ENCODE measurements around the gene BACE1.
"Not testable (repeated sequence)": the region's sequence is repeated elsewhere in the genome, so short reads cannot be mapped to it uniquely, and the experiment has no call there.

BACE1 gene

DNA sequence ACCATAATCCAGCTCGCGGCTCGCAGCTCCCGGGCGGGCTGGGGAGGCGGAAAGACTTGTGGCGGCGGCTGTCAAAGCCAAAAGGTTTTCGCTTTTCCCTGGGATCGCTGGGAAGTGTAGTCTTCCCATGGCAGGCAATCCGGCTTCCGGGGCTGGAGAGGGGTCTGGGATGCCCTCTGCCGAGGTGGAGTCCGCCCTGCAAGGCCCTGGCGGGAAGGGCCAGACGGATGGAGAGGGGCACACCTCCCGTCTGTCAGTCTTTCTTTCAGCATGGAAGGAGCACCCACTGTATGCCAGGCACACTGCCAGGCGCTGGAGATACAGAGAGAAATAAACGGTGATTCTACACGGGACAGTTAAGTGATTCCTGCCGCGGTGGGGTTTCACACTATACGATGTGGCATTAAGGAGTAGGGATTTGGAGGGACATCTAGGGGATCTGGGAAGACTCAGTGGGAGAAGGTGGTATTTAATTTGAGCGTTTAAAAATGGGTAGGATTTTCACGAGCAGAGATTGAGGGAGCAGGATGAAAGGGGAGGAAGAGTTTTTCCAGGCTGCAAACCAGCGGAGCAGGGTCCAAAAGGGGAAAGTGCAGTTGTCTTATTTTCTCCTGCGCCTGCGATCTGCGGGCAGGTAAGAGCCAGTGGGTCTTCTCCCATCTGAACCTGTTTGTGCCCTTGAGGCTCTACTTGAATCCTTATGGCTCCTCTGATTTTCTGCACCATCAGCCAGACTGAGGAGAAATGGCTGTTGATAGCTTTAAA, at the start of gene BACE1:
Gene BACE1 (minus strand): TSS at position 60 of the 765 bp plus-strand sequence. CDS start 461 bp downstream, outside the sequence.
- DNase-seq = peak; percentile 90

DNA sequence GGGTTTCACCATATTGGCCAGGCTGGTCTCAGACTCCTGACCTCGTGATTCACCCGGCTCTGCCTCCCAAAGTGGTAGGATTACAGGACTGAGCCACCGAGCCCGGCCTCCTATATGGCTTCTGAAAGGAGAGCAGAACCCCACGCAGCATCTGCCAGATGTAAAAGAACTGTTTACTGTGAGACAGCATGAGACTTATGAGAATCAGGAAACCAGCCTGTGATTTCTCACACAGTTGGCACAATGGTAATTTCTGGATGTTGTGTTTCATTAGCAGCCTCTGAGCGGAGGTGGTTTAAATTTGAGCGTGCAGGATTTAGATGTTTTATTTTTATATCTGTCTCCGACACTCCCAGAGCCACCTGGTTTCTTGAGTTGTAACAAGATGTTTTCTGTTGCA, 45.4 kb upstream of the BACE1 start:
- no peak for DNase-seq

DNA sequence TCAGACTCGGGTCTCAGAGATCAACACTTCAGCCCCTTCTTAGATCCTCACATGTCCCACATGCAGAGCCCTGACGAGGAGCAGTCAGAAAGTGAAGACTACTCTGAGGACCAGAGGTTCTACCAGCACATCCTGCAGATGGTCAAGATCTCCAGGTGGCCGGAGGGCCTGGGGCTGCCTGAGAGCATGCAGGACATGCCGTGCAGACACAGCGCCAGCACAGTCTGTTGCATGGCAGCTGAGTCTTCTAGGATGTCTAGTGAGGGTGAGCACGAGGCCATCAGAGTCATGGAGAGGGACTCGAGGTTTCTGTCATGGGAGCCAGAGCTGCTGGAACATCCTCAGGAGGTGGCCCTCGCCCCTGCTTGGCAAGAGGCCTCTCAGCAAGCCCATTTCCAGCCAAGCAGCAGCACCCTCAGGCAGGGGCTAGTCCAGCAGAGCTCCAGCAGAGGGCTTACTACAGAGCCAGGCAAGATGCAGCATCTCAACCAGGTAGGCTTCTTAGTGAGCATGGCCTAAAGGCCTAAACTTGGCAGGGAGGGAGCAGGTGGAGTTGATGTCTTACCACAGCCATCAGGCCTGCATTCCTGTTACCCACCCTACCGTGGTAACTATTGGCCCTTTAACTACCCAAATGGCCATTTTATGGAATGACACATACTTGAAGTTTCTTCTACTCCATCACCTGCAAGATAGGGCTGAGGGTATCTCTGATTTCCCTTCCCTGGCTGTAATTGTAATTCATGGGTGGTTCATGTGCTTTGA, 40.3 kb upstream of the BACE1 start:
- no peak for DNase-seq

DNA sequence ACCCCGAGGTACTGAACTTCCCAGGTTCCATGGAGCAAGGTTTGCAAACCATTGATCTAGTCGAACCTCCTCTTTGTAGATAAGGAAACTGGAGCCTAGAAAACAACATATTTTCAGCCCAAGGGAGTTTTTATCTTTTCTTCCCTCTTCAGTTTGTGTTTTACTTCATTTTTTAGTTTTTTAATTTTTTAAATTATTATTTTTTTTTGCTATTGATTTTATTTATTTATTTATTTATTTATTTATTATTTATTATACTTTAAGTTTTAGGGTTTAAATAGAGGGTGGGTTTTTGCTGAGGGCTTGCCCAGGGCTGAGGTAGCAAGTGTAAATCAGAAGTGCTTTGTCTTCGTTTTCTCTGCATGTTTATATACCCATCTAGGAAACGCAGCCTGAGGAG, 38.5 kb upstream of the BACE1 start:
- no peak for DNase-seq

DNA sequence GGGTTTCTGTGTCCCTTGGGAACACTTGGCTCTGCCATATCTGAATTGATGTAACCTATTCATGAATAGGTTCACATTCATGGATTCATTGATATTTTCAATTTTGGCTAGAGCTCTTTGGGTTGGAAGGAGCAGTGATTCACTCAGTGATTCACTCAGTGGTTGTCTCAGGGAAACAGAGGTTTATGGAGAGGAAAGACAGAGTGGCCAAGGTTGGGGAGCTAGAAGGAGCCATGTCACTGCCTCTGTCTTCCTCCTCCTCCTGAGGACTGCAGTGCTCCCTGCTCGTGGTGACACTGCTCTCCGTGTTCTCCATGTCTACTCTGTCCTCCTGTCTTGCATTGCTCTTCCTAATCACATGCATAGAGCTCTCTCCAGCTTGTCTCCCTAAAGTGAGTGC, 29.0 kb upstream of the BACE1 start:
- no peak for DNase-seq

DNA sequence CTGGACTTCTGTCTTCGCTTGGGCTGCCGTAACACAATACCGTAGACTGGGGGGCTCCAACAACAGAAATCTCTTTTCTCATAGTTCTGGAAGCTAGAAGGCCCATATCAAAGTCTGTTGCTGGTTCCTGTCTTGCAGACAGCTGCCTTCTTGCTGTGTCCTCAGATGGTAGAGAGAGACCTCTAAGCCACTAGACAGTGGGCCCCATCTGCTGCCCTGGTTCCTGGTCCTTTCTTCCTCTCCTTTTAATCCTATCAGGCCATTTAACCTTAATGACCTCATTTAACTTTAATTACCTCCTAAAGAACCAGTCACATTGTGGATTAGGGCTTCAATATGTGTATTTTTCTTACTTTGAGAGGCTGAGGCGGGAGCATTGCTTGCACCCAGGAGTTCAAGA, 21.0 kb upstream of the BACE1 start:
- peak; percentile 29 for DNase-seq

DNA sequence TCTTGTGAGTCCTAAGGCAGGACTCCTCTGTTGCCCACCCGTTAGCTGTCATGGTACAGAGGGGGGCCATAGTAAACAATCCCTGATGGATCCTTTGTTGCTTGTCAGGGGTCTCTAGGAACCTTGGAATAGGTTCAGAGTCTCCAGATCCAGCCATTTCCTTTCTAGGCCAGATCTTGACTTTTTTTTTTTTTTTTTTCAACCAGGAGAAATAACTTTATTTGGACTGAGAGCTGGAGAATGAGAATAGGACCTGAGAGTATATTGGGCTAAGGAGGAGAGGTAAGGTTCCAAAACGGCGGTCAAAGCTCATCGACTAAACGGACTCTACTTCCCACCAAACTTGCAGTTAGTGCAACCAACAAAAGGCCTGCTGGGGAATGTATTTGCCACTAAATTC, 19.3 kb upstream of the BACE1 start:
- DNase-seq = no peak

DNA sequence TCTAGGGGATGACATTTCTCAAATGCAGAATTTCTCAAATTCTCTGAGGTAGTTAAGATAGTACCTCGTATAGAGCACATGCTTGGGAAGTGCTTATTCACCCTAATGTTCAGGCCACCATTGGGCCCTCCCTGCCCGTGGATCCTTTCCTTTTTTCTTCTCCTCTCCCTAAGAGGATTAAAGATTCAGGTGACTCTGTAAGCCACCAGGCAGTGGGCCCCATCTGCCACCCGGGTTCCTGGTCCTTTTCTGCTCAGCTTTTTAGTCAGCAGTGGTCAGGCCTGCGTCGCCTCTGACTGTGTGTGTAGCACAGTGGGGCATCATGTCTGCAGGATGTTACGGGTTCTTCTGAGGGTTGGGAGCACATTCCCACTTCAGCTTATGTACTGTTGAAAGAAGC, 18.8 kb upstream of the BACE1 start:
- no peak for DNase-seq

DNA sequence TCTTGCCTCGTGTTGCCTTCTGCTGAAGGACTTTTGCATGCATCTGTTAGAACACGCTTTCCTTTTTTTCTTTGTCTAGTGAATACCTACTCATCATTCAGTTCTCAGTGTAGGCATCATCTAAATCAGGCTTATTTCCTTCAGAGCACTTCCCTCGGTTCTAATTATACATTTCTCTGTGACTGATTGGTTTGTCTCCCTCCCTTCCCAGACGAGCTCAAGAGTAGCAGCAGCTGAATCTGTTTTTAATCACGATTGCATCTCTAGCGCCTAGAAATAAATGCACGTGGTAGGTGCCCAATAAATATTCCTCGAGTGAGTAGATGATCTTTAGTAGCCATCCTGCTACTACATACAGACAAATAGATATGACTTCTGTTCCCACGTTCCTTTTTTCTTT, 17.9 kb upstream of the BACE1 start:
- no peak for DNase-seq

DNA sequence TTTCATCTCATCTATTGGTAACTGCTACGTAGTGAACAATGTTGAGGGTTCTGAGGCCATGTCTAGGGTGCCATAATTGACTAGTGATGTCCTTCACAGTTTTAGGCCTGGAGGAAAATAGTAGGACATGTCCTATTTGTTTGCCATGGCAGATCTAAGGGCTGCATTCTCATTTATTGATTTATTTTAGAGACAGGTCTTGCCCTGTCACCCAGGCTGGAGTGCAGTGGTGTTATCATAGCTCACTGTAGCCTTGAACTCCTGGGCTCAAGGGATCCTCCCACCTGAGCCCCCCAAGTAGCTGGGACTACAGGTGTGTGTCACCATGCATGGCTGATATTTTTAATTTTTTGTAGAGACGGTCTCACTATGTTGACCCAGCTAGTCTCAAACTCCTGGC, 16.8 kb upstream of the BACE1 start:
- DNase-seq = no peak

DNA sequence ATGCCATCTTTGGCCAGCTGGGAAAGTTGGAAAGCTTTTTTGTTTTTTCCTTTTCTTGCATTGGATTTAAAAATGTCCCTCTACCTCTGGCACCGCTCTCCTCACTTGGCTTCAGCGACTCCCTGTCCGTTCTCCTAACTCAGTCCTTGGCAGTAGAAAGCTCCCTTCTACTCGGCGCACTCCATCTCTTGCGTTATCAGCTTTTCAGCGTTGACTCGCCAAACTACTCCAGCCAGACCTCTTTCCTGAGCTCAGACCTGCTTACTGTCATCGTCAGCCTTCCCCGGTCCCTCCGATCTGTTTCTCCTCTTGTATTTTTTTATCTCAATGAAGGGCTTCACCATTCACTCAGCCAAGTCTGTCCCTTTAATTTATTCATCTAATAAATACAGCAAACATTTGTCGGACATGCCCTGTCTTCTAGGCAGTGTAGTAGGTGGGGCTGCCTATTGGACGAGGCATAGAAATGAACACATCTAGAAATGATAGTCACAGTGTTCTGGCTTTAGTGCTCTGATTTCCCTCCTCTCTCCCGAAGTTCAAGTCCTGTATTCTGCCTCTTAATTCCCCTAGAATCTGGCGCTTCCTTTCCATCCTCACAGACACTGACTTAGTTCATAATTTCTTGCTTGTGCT, 12.4 kb upstream of the BACE1 start:
- no peak for DNase-seq

DNA sequence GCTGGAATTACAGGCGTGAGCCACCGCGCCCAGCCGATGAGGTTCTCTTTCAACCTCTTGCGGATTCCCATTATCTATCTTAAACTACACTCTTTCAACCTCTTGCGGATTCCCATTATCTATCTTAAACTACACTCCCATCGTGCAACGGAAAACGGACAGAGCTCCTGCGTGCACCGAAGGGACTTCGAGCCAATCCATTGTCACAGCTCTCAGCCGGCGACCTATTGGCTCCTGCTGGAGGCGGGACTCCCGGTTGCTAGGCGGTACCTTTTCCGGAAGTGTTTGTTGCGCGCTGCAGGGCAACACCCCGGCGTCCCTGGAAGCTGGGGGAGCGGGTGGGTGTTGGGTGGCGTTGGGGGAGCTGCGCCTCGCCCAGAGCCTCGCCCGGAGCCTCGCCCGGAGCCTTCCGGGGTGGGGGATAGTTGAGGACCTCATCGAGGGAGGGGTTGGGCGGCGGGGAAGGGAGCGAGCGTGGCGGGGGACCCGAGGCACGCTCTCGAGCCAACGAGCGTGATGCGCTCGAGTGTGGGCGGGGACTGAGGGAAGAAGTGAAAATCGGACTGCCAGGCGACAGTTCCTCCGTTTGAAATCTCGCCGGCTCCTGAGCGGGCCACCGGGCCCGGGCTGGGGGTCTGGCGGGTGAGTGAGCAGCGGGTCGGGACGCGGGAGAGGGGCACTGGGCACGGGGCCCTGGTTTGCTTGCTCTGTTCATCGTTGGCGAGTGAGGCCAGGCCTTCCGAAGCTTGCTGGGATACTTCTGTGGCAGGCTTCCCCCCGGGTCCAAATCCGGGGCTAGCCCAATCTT, 11.7 kb upstream of the BACE1 start, which contains the start of gene CEP164:
Gene CEP164 (plus strand): TSS at position 288 of the 808 bp plus-strand sequence. CDS start 10,733 bp downstream, outside the sequence.
- peak; percentile 91 for DNase-seq

DNA sequence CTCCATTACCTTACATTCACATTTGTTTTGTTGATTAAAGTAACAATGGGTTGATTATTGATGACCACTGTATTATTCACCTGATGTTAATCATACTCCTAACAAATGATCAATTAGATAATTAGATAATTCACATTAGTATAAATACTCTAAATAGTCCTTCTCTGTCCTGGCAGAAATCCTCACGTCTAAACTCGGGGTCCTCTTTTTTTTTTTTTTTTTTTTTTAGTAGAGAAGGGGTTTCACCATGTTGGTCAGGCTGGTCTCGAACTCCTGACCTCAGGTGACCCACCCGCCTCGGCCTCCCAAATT, 11.2 kb upstream of the BACE1 start:
- DNase-seq = not testable (repeated sequence)

DNA sequence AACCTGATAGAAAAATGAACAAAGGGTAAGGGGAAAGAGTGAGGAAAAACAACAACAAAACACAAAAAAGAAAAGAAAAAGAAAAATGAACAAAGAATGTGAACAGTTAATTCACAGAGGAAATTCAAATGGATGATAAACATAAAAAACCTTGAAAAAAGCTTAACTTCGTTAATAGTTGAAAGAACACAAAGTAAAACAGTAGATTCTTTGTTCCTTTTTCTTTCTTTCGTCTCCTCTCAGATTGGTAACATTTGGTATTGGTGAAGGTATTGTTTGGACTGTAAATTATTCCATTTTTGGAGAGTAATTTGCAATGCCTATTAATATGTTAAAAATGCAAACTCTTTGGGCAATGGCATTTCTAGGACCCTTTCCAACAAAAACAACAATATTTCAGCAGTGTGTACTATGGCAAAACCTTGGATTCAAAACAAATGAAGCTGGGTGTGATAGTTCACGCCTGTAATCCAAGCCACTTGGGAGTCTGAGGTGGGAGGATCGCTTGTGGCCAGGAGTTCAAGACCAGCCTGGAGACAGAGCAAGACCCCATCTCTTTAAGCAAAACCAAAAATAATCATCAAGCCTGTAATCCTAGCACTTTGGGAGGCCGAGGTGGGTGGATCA, 3.3 kb upstream of the BACE1 start:
- no peak for DNase-seq

DNA sequence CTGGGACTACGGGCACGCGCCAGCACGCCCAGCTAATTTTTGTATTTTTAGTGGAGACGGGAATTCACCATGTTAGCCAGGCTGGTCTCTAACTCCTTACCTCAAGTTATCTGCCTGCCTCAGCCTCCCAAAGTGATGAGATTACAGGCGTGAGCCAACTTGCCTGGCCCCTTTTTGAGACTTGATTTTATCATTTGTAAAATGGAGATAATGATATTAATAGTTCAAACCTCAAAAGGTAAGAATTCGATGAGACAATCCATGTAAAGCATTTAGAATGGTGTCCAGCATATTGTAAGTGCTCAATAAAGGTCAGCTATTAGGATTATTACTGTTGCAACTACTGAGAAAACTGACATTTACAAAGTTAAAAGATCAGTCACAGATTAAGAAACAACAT, 2.7 kb upstream of the BACE1 start:
- DNase-seq = no peak

DNA sequence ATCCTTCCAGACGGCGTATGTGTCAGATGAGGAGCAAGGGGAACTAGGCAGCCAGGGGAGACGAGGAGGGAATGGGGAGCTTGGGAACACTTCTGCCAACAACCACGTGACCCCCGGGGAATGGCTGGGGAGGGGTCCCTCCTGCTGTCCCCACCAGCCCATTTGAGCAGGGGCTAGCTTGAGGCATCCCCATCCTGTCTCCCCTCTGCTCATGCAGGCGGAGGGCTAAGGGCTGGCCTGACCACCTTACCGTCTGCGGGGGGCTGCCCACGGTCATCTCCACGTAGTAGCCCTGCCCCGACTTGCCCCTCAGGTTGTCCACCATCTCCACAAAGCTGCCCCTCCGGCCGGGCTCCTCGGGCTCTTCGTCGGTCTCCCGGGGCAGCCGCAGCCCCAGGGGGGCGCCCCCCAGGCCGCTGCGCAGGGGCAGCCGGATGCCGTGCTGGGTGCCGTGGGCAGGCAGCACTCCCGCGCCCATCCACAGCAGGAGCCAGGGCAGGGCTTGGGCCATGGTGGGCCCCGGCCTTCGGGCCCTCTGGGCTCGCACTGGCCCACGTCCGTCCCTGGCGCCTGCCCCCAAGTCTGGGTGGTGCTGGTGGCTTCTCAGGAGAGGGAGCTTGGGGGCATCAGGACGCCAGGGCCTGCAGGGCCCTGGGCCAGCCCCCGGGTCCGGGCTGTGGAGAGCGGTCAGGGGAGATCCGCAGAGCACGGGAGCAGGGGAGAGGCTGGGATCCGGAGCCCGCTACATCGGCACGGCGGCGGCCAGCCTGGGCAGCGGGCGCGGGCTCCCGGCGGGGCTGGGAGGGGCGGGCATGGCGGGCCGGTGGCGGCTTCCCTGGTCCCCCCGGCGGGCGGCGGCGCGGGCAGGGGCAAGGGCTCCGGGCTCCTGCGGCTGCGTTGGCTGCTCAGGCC, 515 bp downstream of the BACE1 start:
- DNase-seq = no peak

DNA sequence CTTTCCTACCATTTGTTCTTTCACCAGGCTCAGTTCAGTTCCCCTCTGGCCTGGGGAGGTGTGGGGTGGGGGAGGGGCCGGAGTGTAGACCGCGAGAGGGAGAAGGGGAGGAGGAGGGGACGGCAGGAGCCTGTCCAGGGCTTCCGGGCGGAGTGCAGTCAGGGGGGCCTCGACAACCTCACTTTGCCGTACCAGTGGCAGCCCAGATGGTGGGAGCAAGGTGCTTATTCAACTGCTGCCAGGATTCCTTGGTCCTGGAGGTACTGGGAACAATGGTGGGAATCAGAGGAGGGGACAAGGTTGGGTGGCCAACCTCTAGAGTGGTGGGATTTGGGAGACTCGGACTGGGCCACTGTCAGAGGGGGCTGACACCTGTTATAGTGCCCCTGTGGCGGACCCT, 1.2 kb downstream of the BACE1 start:
- no peak for DNase-seq

DNA sequence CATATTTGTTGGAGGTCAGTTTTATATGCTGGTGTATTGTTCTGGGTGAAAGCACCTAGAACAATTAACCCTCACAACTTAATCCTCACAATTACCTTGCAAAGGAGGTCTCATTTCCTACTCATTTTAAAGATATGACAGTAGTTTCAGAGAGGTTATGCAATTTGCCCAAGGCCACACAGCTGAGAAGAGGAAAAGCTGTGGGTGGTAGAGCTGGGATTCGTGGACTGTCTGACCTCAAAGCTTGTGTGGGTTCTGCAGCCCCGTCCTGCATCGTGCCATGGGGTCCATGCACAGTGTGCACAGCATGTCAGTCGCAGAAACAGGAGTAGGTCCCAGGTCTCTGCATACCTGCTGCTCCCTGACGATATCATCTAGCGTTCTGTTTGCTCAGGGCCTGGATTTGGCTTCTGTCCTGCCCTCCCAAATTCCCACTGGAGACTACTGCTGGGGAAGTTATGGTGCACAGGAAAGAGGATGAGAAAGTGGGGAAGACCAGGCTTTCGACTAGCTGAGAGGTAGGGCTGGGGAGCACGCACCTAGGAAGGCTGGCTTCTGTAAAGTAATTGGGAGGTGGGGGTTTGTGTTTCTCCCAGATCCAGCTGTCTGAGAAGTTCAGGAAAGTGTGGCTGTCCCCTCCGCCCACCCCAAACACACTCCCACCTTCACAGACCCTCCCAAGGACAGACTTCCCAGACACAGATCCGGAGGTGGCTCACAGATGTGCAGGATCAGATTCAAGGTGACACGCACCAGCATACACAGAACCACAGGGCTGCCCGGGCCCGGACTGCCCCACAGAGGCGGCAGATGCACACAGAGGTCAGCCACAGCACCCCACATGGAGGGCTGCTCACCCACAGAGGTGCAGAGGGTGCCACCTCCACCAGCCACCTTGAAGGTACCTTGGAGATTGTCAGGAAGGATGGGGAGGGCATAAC, 2.0 kb downstream of the BACE1 start:
- no peak for DNase-seq

DNA sequence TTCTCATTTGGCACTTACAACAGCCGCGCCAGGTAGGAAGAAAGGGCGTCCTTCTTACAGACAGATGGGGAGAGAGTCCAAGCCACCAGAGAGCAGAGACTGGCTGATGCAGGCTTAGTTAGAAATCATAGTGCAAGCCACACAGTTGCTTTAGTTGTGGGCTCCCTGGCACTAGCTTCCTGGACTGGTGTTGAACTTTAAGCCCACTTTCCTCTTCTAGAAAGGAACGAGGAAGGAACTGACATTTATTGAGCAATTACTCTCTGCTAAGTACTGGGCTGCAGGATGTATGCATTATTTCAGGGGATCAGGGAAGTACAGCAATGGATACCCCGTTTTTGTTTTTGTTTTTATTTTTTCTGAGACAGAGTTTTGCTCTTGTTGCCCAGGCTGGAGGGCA, 3.0 kb downstream of the BACE1 start:
- DNase-seq = no peak

DNA sequence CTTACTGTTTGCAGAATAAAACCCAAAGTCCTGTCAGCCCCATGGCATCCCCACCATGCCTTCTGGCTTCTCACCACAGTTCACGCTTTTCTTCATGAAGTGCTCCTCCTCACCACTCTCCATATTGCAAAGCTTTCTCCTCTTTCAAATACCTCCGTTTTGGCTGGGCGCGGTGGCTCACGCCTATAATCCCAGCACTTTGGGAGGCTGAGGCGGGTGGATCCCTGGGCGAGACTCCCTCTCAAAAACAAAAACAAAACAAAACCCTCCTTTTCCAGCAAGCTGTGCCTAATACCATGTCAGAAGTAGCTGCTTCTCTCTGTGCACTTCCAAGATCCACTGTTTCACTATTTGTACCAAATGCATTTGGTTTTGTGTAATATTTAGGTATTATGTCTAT, 6.7 kb downstream of the BACE1 start:
- no peak for DNase-seq
